ENCODE data around the gene LRRC32. TPM values are rescaled to one million over a fixed set of nuclear protein-coding genes. Genes with fewer than 3 reads are reported as not detected.

LRRC32 gene
- total and polyA plus RNA-seq, 9 of the 15 experiments (the other 6 are each of a cell fraction or from before 2014, with no cell fraction given) = 0.10 to 0.50 (median 0.19) TPM; not detected in 5

GRCh38 chr11:76702336-76703128 lies 32.0 kb upstream of the LRRC32 start (continued):
- TF ChIP-seq CHAMP1 (IDR thresholded peaks at IDR 0.05) (peak; percentile 81), SMC3 (conservative IDR thresholded peaks at IDR 0.05; ENCODE audit: insufficient read depth, low read depth, low read length) (no peak), BDP1 (IDR thresholded peaks at IDR 0.05; ENCODE audit: insufficient read depth, insufficient read length) (no peak), ZNF384 (IDR thresholded peaks at IDR 0.05; ENCODE audit: low read depth, low read length) (no peak), NFIX (CRISPR knock-in tag; IDR thresholded peaks at IDR 0.05; ENCODE audit: low read depth) (no peak), BACH1 (tag; IDR thresholded peaks at IDR 0.05) (no peak), NR4A1 (CRISPR knock-in tag; IDR thresholded peaks at IDR 0.05) (no peak), NR4A1 (tag; IDR thresholded peaks at IDR 0.05) (0 out of 2 replicates have a peak, but pooled peaks have one; percentile 51), CHCHD3 (CRISPR knock-in tag; IDR thresholded peaks at IDR 0.05) (no peak), CHD4 (IDR thresholded peaks at IDR 0.05; ENCODE audit: insufficient read depth, insufficient replicate concordance, low read depth, low read length, poor library complexity, severe bottlenecking) (no peak), ILF3 (IDR thresholded peaks at IDR 0.05; ENCODE audit: borderline replicate concordance) (no peak), TARDBP (IDR thresholded peaks at IDR 0.05) (peak; percentile 50; the same call in 1 of the 2 replicates), HMG20A (CRISPR knock-in tag; conservative IDR thresholded peaks at IDR 0.05) (no peak), KLF16 (IDR thresholded peaks at IDR 0.05) (peak; percentile 86), IFI16 (CRISPR knock-in tag; IDR thresholded peaks at IDR 0.05) (no peak), KLF1 (tag; IDR thresholded peaks at IDR 0.05) (no peak), HNRNPUL1 (IDR thresholded peaks at IDR 0.05; ENCODE audit: low read length) (no peak), PTRF (tag; IDR thresholded peaks at IDR 0.05) (no peak), NCOA6 (IDR thresholded peaks at IDR 0.05) (0 out of 2 replicates have a peak, but pooled peaks have one; percentile 35), MCM5 (IDR thresholded peaks at IDR 0.05; ENCODE audit: low read depth) (no peak)
- TF ChIP-seq, protein P1, sequence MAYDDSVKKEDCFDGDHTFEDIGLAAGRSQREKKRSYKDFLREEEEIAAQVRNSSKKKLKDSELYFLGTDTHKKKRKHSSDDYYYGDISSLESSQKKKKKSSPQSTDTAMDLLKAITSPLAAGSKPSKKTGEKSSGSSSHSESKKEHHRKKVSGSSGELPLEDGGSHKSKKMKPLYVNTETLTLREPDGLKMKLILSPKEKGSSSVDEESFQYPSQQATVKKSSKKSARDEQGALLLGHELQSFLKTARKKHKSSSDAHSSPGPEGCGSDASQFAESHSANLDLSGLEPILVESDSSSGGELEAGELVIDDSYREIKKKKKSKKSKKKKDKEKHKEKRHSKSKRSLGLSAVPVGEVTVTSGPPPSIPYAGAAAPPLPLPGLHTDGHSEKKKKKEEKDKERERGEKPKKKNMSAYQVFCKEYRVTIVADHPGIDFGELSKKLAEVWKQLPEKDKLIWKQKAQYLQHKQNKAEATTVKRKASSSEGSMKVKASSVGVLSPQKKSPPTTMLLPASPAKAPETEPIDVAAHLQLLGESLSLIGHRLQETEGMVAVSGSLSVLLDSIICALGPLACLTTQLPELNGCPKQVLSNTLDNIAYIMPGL (CRISPR knock-in tag; IDR thresholded peaks at IDR 0.05) = no peak
- TF ChIP-seq, protein P2, sequence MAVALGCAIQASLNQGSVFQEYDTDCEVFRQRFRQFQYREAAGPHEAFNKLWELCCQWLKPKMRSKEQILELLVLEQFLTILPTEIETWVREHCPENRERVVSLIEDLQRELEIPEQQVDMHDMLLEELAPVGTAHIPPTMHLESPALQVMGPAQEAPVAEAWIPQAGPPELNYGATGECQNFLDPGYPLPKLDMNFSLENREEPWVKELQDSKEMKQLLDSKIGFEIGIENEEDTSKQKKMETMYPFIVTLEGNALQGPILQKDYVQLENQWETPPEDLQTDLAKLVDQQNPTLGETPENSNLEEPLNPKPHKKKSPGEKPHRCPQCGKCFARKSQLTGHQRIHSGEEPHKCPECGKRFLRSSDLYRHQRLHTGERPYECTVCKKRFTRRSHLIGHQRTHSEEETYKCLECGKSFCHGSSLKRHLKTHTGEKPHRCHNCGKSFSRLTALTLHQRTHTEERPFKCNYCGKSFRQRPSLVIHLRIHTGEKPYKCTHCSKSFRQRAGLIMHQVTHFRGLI (CRISPR knock-in tag; IDR thresholded peaks at IDR 0.05) = no peak
- TF ChIP-seq, protein P3, sequence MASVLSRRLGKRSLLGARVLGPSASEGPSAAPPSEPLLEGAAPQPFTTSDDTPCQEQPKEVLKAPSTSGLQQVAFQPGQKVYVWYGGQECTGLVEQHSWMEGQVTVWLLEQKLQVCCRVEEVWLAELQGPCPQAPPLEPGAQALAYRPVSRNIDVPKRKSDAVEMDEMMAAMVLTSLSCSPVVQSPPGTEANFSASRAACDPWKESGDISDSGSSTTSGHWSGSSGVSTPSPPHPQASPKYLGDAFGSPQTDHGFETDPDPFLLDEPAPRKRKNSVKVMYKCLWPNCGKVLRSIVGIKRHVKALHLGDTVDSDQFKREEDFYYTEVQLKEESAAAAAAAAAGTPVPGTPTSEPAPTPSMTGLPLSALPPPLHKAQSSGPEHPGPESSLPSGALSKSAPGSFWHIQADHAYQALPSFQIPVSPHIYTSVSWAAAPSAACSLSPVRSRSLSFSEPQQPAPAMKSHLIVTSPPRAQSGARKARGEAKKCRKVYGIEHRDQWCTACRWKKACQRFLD (CRISPR knock-in tag; IDR thresholded peaks at IDR 0.05) = no peak
